ENCODE data around the gene DENND2A.

DNA sequence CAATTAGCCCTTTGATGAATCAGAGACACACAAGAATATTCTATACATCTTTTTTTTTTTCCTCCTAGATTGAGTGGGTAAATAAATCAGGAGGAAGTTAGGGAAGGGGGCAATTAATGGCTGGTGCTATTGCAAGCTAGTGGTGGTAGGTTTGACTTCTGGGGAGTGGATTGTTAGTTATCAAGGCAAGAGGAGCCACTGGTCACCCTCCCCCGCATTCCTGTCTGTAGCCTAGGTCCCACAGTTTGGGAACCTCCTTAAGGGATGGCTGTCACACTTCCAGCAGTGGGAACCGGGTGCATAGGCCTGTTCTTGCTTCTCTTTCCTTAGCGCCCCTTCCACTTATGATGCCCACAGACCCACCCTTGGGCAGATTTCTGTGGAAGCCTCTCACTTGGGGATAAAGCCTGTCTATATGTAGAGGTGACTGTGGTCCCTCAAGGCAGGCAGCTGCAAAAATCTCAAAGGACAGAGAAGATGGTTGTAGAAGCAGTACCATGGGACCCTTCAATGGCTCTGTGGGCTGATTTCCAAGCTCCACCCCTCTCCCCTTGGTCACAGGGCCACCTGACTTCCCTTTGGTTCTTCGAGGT is 29.8 kb upstream of the DENND2A start:
- TF ChIP-seq, protein P1, sequence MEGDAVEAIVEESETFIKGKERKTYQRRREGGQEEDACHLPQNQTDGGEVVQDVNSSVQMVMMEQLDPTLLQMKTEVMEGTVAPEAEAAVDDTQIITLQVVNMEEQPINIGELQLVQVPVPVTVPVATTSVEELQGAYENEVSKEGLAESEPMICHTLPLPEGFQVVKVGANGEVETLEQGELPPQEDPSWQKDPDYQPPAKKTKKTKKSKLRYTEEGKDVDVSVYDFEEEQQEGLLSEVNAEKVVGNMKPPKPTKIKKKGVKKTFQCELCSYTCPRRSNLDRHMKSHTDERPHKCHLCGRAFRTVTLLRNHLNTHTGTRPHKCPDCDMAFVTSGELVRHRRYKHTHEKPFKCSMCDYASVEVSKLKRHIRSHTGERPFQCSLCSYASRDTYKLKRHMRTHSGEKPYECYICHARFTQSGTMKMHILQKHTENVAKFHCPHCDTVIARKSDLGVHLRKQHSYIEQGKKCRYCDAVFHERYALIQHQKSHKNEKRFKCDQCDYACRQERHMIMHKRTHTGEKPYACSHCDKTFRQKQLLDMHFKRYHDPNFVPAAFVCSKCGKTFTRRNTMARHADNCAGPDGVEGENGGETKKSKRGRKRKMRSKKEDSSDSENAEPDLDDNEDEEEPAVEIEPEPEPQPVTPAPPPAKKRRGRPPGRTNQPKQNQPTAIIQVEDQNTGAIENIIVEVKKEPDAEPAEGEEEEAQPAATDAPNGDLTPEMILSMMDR (IDR thresholded peaks at IDR 0.05; ENCODE audit: poor library complexity) = no peak
- TF ChIP-seq EZH2phosphoT487 (IDR thresholded peaks at IDR 0.05; ENCODE audit: low read depth, severe bottlenecking, unreplicated experiment) (no peak), EZH2 (IDR thresholded peaks at IDR 0.05; ENCODE audit: borderline replicate concordance) (no peak)

Measured in hepatocyte (in vitro differentiated cells).